ENCODE data around the gene TUBB3. TPM values are rescaled to one million over a fixed set of nuclear protein-coding genes. Genes with fewer than 3 reads are reported as not detected.

Gene TUBB3
- total RNA-seq, 1 donor from 2014 or later: 6.6 TPM

- intact Hi-C loops (cut with micrococcal nuclease): no loop called here
These were observed 13.4 kb downstream of the TUBB3 start for GRCh38 chr16:89936508-89936907.

- intact Hi-C loops (cut with micrococcal nuclease): no loop called here
These were observed 13.8 kb downstream of the TUBB3 start for GRCh38 chr16:89936981-89937380.

DNA sequence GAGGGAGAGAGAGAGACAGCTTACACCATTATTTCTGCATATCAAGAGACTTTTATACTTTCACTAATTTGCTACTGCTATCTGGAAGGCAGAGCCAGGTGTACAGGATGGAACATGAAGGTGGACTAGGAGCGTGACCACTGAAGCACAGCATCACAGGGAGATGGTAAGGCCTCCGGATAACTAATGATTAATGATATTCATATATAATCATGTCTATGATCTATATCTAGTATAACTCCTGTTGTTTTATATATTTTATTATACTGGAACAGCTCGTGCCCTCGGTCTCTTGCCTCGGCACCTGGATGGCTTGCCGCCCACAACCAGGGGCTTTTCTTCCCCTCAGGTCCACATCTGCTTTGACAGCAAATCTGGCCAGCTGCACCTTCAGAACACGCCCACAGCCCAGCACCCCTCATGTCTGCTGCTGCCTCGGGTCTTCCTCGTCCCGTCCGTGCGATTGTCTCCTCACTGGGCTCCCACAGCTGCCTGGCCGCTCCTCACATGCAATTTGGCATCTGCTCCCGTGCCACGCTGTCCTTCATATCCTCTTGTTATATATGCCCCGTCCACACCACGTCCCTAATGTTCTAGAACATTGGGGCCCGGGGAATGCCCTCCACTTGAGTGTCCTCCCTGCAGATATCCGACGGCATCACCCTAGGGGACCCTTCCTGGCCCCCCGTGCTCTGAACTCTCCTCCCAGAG, 15.2 kb downstream of the TUBB3 start:
- intact Hi-C loops (cut with micrococcal nuclease): no loop called here

DNA sequence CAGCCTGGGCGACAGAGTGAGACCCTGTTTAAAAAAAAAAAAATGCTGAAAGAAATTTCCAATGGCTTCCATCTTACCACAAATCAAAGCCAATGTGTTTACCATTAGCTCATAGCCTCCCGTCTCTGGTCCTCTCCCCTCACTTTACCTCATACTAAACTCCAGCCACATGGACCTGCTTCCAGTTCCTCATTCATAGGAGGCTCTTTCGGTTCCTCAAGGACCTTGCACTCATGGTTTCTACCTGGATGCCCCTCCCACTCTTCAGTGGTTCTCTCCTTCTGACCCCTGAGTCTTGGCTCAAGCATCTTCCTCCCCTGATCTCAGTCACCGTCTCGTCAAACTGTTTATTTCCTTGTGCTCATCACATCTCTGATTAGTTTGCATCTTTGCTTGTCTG, 21.6 kb downstream of the TUBB3 start:
- intact Hi-C loops (cut with micrococcal nuclease): no loop called here

DNA sequence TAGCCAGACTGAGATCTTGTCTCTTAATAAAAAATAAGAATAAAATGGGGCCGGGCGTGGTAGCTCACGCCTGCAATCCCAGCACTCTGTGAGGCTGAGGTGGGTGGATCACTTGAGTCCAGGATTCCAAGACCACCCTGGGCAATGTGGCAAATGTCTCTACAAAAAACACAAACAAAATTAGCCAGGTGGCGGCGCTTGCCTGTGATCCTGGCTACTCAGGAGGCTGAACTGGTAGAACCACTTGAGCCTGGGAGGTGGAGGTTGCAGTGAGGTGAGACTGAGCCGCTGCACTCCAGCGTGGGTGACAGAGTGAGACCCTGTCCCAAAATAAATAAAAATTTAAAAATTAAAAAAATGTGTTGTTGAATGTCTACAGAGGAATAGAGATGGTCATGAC, 22.5 kb downstream of the TUBB3 start:
- intact Hi-C loops (cut with micrococcal nuclease): no loop called here

DNA sequence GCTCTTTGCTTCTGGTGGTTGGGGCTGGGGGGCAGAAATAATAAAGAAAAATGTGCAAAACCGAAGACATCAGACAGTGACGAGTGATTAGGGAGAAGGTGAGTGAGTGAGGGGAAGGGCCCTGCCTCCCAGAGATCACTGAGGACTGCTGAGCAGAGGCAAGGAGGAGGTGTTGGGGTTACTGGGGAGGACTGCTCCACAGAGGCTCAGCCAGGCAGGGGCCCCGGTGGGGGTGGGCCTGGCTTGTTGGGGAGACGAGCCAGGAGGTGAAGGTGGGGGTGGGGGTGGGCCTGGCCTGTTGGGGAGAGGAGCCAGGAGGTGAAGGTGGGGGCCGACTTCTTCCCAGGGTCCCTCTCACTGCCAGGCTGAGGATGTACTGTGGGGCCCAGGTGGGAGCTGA, 23.4 kb downstream of the TUBB3 start:
- intact Hi-C loops (cut with micrococcal nuclease): no loop called here

DNA sequence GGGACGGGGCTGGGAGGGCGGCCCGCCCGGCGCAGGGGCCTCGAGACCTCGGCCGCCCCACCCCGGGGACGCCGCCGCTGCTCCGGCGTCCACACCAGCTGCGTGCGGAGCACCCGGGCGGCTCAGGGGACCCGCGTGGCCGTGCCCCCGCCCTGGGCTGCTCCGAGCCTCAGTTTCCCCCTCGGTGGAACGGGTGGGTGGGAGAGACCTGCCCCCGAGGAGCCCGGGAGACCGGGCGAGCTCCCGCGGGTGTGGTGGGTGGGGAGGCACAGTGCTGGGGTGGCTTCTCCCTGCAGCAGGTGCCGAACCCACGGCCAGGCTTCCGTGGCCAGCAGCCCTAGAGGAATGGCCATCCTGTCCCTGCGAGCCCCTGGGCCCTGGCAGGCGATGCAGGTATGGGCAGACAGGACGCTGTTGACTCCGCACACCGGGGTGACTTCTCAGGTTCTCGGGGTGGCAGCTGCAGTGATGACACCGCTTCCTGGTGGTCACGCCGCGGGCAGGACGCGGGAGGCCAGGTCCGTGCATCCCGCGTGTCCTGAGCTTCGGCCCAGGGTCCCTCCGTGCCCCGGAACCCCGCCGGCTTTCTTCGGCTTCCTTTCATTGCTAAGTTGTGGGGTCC, 26.1 kb downstream of the TUBB3 start:
- intact Hi-C loops (cut with micrococcal nuclease): loop anchor here (2.0 kb wide), 2 partner anchors 22 to 74 kb away; no protein-coding TSS in a partner anchor

DNA sequence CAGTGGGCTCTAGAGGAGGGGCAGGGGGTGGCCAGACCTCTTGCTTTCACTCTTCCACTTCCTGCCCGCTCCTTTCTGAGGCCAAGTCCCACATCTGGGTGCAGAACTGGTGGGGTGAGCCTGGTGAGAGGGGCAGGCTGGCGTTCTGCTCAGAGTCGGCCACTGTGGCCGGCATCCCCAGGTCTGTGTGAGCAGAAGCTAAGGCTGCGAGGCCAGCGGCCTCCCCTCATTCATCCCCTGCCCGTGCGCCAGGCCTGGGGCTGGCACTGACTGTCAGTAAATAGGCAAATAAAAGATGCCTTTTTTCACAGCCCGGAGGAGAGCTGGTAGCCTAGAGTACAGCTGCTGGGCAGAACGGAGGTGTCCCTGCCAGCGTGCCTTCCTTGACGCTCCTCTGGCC, 26.6 kb downstream of the TUBB3 start:
- intact Hi-C loops (cut with micrococcal nuclease): loop anchor here (2.0 kb wide), 2 partner anchors 23 to 75 kb away; no protein-coding TSS in a partner anchor

- intact Hi-C loops (cut with micrococcal nuclease): no loop called here
These were observed 28.4 kb downstream of the TUBB3 start for GRCh38 chr16:89951509-89951908.

- intact Hi-C loops (cut with micrococcal nuclease): no loop called here
These were observed 28.9 kb downstream of the TUBB3 start for GRCh38 chr16:89952049-89952448.

DNA sequence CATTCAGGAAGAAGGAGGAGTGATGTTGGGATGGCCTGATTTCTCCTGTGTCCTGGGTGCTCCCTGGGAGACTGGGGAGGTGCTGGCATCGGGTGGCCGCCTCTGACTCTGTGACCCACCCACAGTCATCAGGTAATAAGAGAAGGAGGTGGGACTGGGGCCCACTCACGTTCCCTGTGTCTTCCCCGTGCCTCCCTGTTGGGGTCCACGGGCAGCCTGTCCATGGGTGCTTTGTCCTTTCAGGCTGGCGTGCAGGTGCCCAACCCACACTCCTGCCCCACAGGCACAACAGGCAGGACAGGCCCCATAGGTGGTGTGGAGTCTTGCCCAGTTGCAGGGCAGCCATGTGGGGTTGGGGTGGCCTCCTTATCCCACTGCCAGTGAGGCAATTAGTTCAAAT, 29.4 kb downstream of the TUBB3 start:
- intact Hi-C loops (cut with micrococcal nuclease): no loop called here

- intact Hi-C loops (cut with micrococcal nuclease): no loop called here
These were observed 30.7 kb downstream of the TUBB3 start for GRCh38 chr16:89953671-89954406.

GRCh38 chr16:89954462-89954861, 31.3 kb downstream of the TUBB3 start:
- intact Hi-C loops (cut with micrococcal nuclease): no loop called here

DNA sequence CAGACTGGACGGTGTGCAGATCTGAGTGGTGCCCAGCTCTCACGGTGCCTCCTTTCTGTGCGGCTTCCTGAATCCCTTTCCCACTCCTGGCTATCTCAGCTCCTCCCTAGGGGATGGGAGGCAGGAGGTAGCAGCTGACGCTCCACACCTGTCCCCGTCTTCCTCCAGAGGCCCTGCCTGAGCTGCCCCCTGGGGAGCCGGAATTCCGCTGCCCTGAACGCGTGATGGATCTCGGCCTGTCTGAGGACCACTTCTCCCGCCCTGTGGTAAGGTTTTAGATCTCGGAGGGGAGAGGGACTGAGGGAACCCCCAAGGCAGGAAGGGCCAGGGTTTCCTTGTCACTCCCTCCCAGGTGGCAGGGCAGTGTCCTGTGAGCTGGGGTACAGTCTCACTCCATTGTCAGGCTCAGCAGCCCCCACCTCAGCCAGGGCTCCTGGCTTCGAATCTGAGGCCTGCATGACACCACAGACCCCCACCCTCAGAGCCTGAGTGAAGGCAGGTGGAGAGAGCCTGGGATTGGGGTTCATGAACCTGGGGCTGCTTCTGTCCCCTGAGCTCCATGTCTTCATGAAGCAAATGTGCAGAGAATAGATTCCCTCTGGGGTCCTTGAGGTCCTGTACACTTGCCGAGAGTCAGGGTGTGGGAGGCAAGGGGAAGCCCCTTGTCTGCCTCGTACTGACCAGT, 32.0 kb downstream of the TUBB3 start:
- intact Hi-C loops (cut with micrococcal nuclease): no loop called here

DNA sequence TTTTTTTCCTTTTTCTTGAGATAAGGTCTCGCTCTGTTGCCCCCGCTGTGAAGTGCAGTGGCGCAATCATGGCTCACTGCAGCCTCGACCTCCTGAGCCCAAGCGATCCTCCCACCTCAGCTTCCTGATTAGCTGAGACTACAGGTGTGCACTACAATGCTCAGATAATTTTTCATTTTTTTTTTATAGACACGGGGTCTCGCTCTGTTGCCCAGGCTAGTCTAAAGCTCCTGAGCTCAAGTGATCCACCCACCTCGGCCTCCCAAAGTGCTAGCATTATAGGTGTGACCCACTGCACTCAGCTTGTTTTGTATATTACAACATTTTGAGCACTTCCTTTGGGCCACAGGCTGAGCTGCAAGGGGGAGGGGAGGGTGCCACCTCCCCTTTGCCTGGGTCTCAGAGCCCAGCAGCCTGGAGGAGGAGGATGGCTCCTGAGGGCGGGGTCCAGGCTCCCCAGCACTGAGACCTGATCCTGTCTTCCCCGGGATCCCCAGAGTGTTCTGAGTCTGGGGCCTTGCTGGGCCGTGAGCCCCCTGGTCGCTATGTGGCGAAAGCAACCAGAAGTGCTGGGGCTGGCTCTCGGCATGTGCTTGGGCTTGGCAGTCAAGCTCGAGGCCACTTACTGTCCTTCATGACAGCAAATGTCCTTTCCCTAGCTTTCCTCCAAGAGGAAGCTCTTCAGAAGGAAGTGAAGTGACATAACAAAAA, 33.5 kb downstream of the TUBB3 start:
- intact Hi-C loops (cut with micrococcal nuclease): no loop called here

DNA sequence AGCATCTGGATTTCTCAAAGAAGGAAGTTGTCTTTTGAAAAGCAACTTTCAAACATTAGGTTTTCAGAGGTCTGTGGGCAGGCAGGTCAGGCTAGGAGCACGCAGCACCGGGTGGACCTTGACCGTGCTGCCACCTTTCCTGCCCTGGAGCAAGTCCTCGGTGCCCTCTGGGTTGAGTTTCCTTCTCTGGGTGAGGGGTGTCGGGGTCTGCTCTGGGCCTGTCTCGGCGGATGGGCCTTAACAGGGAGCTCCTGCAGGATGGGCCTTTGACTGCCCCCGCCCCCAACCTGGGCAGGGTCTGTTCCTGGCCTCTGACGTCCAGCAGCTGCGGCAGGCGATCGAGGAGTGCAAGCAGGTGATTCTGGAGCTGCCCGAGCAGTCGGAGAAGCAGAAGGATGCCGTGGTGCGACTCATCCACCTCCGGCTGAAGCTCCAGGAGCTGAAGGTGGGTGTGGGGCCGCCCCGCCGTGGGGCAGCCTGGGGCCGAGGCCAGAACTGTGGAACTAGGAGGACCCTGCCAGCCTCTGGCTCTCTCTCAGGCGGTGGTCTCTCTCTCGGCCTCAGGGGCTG, 34.2 kb downstream of the TUBB3 start:
- intact Hi-C loops (cut with micrococcal nuclease): no loop called here

- intact Hi-C loops (cut with micrococcal nuclease): no loop called here
These were observed 34.9 kb downstream of the TUBB3 start for GRCh38 chr16:89958068-89958467.

DNA sequence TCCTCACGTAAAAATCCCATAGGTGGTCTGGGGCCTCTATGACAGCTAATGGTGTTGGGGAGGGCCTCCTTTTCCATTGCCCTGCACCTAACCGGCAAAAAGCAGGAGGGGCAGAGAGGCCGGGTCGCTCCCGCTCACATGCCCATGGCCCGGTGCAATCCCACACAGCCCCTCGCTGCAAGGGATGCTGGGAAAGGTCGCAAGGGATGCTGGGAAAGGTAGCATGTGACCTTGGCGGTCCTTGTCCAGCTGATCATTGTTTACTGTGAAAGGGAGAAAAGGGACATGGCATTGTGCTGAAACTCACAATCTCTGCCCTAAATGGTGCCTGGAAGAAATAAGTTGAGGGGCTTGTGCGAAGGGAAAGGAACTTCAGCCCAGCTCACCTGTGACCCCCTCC, 35.5 kb downstream of the TUBB3 start:
- intact Hi-C loops (cut with micrococcal nuclease): no loop called here

DNA sequence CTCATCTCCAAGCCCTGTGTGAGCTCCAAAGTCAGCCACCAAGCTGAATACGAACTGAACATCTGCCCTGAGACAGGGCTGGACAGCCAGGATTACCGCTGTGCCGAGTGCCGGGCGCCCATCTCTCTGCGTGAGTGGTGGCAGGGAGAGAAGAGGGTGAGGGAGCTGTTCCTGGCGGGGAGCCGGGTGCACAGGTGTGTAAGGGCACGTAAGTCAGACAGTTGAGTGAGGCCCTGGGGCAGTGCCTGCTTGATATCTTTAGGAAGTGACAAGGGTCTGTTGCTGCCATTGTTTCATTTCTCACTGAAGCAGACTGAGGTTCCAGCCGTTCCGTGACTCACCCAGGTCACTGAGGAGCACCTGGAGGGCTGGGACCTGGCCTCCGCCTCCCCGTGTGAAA, 37.8 kb downstream of the TUBB3 start:
- intact Hi-C loops (cut with micrococcal nuclease): no loop called here

GRCh38 chr16:89961920-89962319, 38.8 kb downstream of the TUBB3 start:
- intact Hi-C loops (cut with micrococcal nuclease): no loop called here

All from T-helper 1 cell treated with Interleukin-12 subunit alpha and Interleukin-12 subunit beta and Interleukin-4 antibody, amounts not matched to agents 30 ng/mL and 1 ng/mL, for 36 hours (primary cell).